Measurements from ENCODE around the gene NADK. TPM values are rescaled to one million over a fixed set of nuclear protein-coding genes. Genes with fewer than 3 reads are reported as not detected.

NADK gene
- total and polyA plus RNA-seq, 2 donors (not counting 1 experiment from before 2014, with no cell fraction given): 149 to 184 TPM

DNA sequence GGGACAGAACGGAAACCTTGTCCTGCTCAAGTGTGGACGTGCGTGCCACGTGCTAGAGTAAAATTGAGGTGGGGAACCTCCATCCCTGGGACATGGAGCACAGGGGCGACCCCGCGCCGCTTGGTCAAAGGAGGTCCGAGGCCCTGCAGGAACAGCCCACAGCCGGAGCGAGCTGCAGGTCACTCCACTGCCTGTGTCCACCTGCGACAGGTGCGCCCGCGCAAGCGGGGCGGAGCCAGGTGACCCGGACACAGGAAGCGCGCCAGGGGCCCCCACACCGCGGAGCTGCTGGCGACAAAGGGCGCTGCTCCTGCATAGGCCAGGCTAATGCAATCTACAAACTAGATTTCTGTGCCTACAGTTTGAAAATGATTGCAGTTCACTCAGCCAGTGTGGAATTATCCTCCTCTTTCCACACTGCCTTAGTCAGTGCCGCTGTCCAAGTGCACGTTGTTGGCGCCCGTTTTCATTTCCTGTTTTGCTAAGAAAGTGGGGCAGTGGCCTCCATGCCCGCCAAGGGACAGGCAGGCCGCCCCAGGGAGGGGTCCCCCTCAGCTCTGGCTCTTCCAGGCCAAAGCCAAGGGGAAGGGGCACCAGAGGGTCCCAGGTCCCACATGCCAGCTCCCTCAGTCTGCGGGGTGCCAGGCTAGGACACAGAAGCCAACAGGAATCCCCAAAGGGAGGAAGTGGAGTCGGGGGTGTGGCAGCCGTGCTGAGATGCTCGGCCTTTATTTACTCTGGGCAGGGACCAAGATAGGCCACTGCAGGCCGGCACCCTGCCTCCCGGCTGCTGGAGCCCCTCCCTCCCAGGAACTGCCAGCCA, 4.3 kb upstream of the NADK start:
- peak overlapping the region; percentile 54 for H2AFZ ChIP-seq (ENCODE audit: insufficient read depth, low read depth, low read length, poor library complexity, severe bottlenecking)
- no peaks in the 10 kb centered on the region for H4K20me1 ChIP-seq (ENCODE audit: control insufficient read depth, insufficient read depth, low read length, poor library complexity, severe bottlenecking)
- peak overlapping the region; percentile 93 to 94 for H3K27ac ChIP-seq (ENCODE audit: low read length in 2 of 2)
- 15% methylated on average over 33 of the region's 36 CpGs for WGBS (ENCODE audit: insufficient coverage)
- ATAC-seq (ENCODE audit: low read depth) (no peak), DNase-seq (peak; percentile 68)
- peak overlapping the region; percentile 3 to 54 (median 32) for H3K4me3 ChIP-seq (ENCODE audit: control extremely low read depth in 1 of 5, extremely low read depth in 1 of 5, insufficient read depth in 1 of 5, low read depth in 2 of 5, low read length in 4 of 5)
- H3K9me3 Mint-ChIP-seq (ENCODE audit: insufficient read depth): no peaks in the 10 kb centered on the region
- H3K27me3 ChIP-seq (replicated peaks in 1 of 4; ENCODE audit: control extremely low read depth in 1 of 4, control insufficient read depth in 3 of 4, insufficient read depth in 4 of 4, low read length in 3 of 4): no peaks in the 10 kb centered on the region
- peak overlapping the region; percentile 95 for H3K27ac Mint-ChIP-seq
- H3K36me3 ChIP-seq (replicated peaks in 1 of 2; ENCODE audit: control extremely low read depth in 1 of 2, control insufficient read depth in 1 of 2, extremely low read depth in 1 of 2, insufficient read depth in 2 of 2, low read length in 1 of 2): peaks cover 4 to 32% of the 10 kb centered on the region in 2 experiments
- intact Hi-C loops (cut with micrococcal nuclease): no loop called here
- H3K79me2 ChIP-seq (ENCODE audit: control insufficient read depth, insufficient read depth, low read length): peaks cover 40% of the 10 kb centered on the region
- peaks cover 0 to 6% (median 0%) of the 10 kb centered on the region in 3 donors for H3K9me3 ChIP-seq (ENCODE audit: control extremely low read depth in 1 of 3, control insufficient read depth in 2 of 3, insufficient read depth in 1 of 3, low read length in 2 of 3)
- H3K4me1 ChIP-seq (ENCODE audit: control insufficient read depth in 2 of 2, insufficient read depth in 2 of 2, low read length in 2 of 2): peaks cover 47 to 53% of the 10 kb centered on the region in 2 donors
- CTCF ChIA-PET: interaction anchor here (0.8 to 2.5 kb wide), 3 partner anchors 16 to 123 kb away, joined by 3 to 9 read pairs (median 4); no protein-coding TSS in a partner anchor
- H3K27me3 Mint-ChIP-seq: no peaks in the 10 kb centered on the region
- peak overlapping the region; percentile 94 for H3K4me2 ChIP-seq (replicated peaks; ENCODE audit: low read depth, low read length, poor library complexity, severe bottlenecking)
- POLR2A ChIA-PET: interaction anchor here (0.5 kb wide), 1 partner anchor 126 kb away, joined by 7 read pairs; no protein-coding TSS in a partner anchor
- H3K4me1 Mint-ChIP-seq: peaks cover 43% of the 10 kb centered on the region
- H3K4me3 Mint-ChIP-seq: peak overlapping the region; percentile 74
- peak overlapping the region; percentile 55 for H3K9ac ChIP-seq (ENCODE audit: low read length)
- TF ChIP-seq EZH2 (IDR thresholded peaks at IDR 0.05; ENCODE audit: borderline replicate concordance, insufficient read depth, low read depth, low read length, poor library complexity, severe bottlenecking): no peak
- TF ChIP-seq, protein P1, sequence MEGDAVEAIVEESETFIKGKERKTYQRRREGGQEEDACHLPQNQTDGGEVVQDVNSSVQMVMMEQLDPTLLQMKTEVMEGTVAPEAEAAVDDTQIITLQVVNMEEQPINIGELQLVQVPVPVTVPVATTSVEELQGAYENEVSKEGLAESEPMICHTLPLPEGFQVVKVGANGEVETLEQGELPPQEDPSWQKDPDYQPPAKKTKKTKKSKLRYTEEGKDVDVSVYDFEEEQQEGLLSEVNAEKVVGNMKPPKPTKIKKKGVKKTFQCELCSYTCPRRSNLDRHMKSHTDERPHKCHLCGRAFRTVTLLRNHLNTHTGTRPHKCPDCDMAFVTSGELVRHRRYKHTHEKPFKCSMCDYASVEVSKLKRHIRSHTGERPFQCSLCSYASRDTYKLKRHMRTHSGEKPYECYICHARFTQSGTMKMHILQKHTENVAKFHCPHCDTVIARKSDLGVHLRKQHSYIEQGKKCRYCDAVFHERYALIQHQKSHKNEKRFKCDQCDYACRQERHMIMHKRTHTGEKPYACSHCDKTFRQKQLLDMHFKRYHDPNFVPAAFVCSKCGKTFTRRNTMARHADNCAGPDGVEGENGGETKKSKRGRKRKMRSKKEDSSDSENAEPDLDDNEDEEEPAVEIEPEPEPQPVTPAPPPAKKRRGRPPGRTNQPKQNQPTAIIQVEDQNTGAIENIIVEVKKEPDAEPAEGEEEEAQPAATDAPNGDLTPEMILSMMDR (IDR thresholded peaks at IDR 0.05): no peak

DNA sequence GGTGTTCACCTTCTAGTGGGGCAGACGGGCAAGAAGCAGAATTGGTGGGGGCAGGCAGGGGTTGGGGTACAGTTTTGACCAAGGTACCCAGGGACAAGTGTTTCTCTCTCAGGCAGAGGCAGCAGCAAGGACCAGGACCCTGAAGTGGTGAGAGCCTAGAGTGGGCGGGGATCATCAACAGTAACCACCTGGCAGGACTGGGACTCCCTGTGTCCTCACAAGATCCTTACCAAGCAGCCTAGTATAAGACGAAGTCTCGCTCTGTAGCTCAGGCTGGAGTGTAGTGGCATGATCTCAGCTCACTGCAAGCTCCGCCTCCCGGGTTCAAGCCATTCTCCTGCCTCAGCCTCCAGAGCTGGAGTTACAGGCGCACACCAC, 3.2 kb upstream of the NADK start:
- Histone ChIP-seq H3K4me1 (ENCODE audit: control insufficient read depth in 2 of 2, insufficient read depth in 2 of 2, low read length in 2 of 2) (peaks cover 55 to 64% of the 10 kb centered on the region in 2 donors), H3K4me2 (replicated peaks; ENCODE audit: low read depth, low read length, poor library complexity, severe bottlenecking) (peak overlapping the region; percentile 94), H3K79me2 (ENCODE audit: control insufficient read depth, insufficient read depth, low read length) (peaks cover 46% of the 10 kb centered on the region), H2AFZ (ENCODE audit: insufficient read depth, low read depth, low read length, poor library complexity, severe bottlenecking) (no peak overlapping the region), H3K4me3 (ENCODE audit: control extremely low read depth in 1 of 5, extremely low read depth in 1 of 5, insufficient read depth in 1 of 5, low read depth in 2 of 5, low read length in 4 of 5) (no peak overlapping the region), H3K27ac (ENCODE audit: low read length in 2 of 2) (peak overlapping the region; percentile 93 to 94), H3K27me3 (replicated peaks in 1 of 4; ENCODE audit: control extremely low read depth in 1 of 4, control insufficient read depth in 3 of 4, insufficient read depth in 4 of 4, low read length in 3 of 4) (no peaks in the 10 kb centered on the region), H3K9me3 (ENCODE audit: control extremely low read depth in 1 of 3, control insufficient read depth in 2 of 3, insufficient read depth in 1 of 3, low read length in 2 of 3) (peaks cover 0 to 6% (median 0%) of the 10 kb centered on the region in 3 donors), H4K20me1 (ENCODE audit: control insufficient read depth, insufficient read depth, low read length, poor library complexity, severe bottlenecking) (peaks cover 8% of the 10 kb centered on the region), H3K9ac (ENCODE audit: low read length) (no peak overlapping the region), H3K36me3 (replicated peaks in 1 of 2; ENCODE audit: control extremely low read depth in 1 of 2, control insufficient read depth in 1 of 2, extremely low read depth in 1 of 2, insufficient read depth in 2 of 2, low read length in 1 of 2) (peaks cover 0 to 21% of the 10 kb centered on the region in 2 experiments)
- Mint-ChIP-seq H3K27me3 (no peaks in the 10 kb centered on the region), H3K27ac (peak overlapping the region; percentile 99), H3K4me3 (peak overlapping the region; percentile 87), H3K9me3 (ENCODE audit: insufficient read depth) (no peaks in the 10 kb centered on the region), H3K4me1 (peaks cover 50% of the 10 kb centered on the region)
- intact Hi-C loops (cut with micrococcal nuclease): no loop called here
- POLR2A ChIA-PET: no interaction called here
- no peak for TF ChIP-seq EZH2 (IDR thresholded peaks at IDR 0.05; ENCODE audit: borderline replicate concordance, insufficient read depth, low read depth, low read length, poor library complexity, severe bottlenecking)
- TF ChIP-seq, protein P1 (IDR thresholded peaks at IDR 0.05): no peak
- WGBS (ENCODE audit: insufficient coverage): 93% methylated on average over 7 of the region's 7 CpGs
- DNase-seq: no peak
- CTCF ChIA-PET: interaction anchor here (2.5 kb wide), 1 partner anchor 124 kb away, joined by 9 read pairs; no protein-coding TSS in a partner anchor
- ATAC-seq (ENCODE audit: low read depth): no peak
